A549 (cell line): ENCODE results near the gene APOA1. TPM values are rescaled to one million over a fixed set of nuclear protein-coding genes. Genes with fewer than 3 reads are reported as not detected.

Experiments used
- ATAC-seq, 2 experiments: fragments of 200-7000 bp in 1 of 2; fragments of >200 bp in 1 of 2; cut with Nextera tagmentation in 1 of 2; cut with Tn5 transposase in 1 of 2; 3 replicates each; pipeline versions ENCODE4 v1.8.0 to v1.9.1; 2018 to 2020; ENCODE audit warnings: mild to moderate bottlenecking in 1 of 2, moderate library complexity in 1 of 2
- CTCF ChIA-PET: fragments of 300-600 bp; sonication (Branson Sonifier 250); formaldehyde crosslinking; extraction: SDS; loops from one replicate; lab custom pipeline; 2021; ENCODE audit warnings: antibody characterized with exemption, inconsistent platforms; lab: Yijun Ruan, JAX
- POLR2A ChIA-PET: fragments of 350-600 bp; formaldehyde crosslinking; extraction: SDS; loops from one replicate; lab custom pipeline; 2021; ENCODE audit warnings: antibody characterized with exemption, inconsistent platforms; lab: Yijun Ruan, JAX
- DNase-seq, 2 experiments: peaks; one replicate each; pipeline versions ENCODE4 v3.0.0 to v3.0.0-alpha.2; 2011 to 2016; ENCODE audit warnings: low read depth in 1 of 2, low spot score in 1 of 2
- FAIRE-seq: peaks from 2 replicates; lab custom pipeline; 2011; peaks lifted over from hg19 to GRCh38; lab: Jason Lieb, UNC
- H3K27ac ChIP-seq, 2 experiments: fragments of >200 bp; sonication (Bioruptor Twin); formaldehyde crosslinking; 3 replicates each; pipeline ENCODE4 v1.5.1; 2016 to 2017
- H3K4me1 ChIP-seq: fragments of >200 bp; sonication (Bioruptor Twin); formaldehyde crosslinking; 3 replicates; pipeline ENCODE4 v1.6.1; 2016
- H3K4me2 ChIP-seq: fragments of >200 bp; sonication (Bioruptor Twin); formaldehyde crosslinking; 3 replicates; pipeline ENCODE4 v1.6.1; 2016
- H3K4me3 ChIP-seq: fragments of >200 bp; sonication (Bioruptor Twin); formaldehyde crosslinking; 3 replicates; pipeline ENCODE4 v1.5.1; 2016
- H3K9me3 ChIP-seq: fragments of >200 bp; sonication (Bioruptor Twin); formaldehyde crosslinking; 3 replicates; pipeline ENCODE4 v1.6.1; 2016
- BHLHE40 ChIP-seq: IDR thresholded peaks from 2 replicates; pipeline ENCODE4 v1.6.1; 2012; ENCODE audit warnings: low read depth, low read length, inconsistent platforms
- CHD2 ChIP-seq: fragments of 150-350 bp; IDR thresholded peaks from 2 replicates; pipeline ENCODE4 v1.6.1; 2014; ENCODE audit warnings: low read length; ENCODE audit not compliant: partially characterized antibody
- CTCF ChIP-seq: fragments of >200 bp; sonication (Bioruptor Twin); formaldehyde crosslinking; IDR thresholded peaks from 3 replicates; pipeline ENCODE4 v1.5.1; 2016
- EHF ChIP-seq: fragments of 250-450 bp; sonication (Bioruptor Pico); IDR thresholded peaks from 2 replicates; pipeline ENCODE4 v1.5.0; 2020; ENCODE audit warnings: mild to moderate bottlenecking
- ELK1 ChIP-seq: fragments of 150-350 bp; IDR thresholded peaks from 2 replicates; pipeline ENCODE4 v1.6.1; 2014; ENCODE audit warnings: low read depth, mild to moderate bottlenecking, low read length
- EP300 ChIP-seq, 2 experiments: fragments of >200 bp; sonication (Bioruptor Twin); formaldehyde crosslinking; IDR thresholded peaks; 2 replicates in 1 of 2; 3 replicates in 1 of 2; pipeline ENCODE4 v1.6.1; 2016 to 2017
- FOXS1 ChIP-seq: fragments of 250-450 bp; sonication (Bioruptor Pico); IDR thresholded peaks from 2 replicates; pipeline ENCODE4 v1.5.0; 2020; ENCODE audit warnings: mild to moderate bottlenecking, moderate library complexity
- HDAC2 ChIP-seq: fragments of 200-600 bp; sonication (generic); IDR thresholded peaks from 2 replicates; pipeline ENCODE4 v1.6.1; 2016
- HEYL ChIP-seq: fragments of 250-450 bp; sonication (Bioruptor Pico); IDR thresholded peaks from 2 replicates; pipeline ENCODE4 v1.8.0; 2021; ENCODE audit warnings: mild to moderate bottlenecking, moderate library complexity
- HOXB5 ChIP-seq: fragments of 250-450 bp; sonication (Bioruptor Pico); IDR thresholded peaks from 2 replicates; pipeline ENCODE4 v1.5.0; 2020; ENCODE audit warnings: mild to moderate bottlenecking, moderate library complexity
- JUN ChIP-seq, 2 experiments: fragments of >200 bp; sonication (Bioruptor Twin); formaldehyde crosslinking; IDR thresholded peaks; 2 replicates in 1 of 2; 3 replicates in 1 of 2; pipeline ENCODE4 v1.6.1; 2016 to 2017
- KDM5A ChIP-seq: fragments of 200-600 bp; sonication (generic); IDR thresholded peaks from 2 replicates; pipeline ENCODE4 v1.6.1; 2016; ENCODE audit warnings: antibody characterized with exemption, mild to moderate bottlenecking
- MAZ ChIP-seq: fragments of 150-350 bp; IDR thresholded peaks from 2 replicates; pipeline ENCODE4 v1.6.1; 2014; ENCODE audit warnings: antibody characterized with exemption, low read depth, low read length, borderline replicate concordance
- NFE2L2 ChIP-seq: fragments of 150-350 bp; conservative IDR thresholded peaks from 2 replicates; pipeline ENCODE4 v1.6.1; 2014; ENCODE audit warnings: low read length
- PBX3 ChIP-seq: IDR thresholded peaks from 2 replicates; pipeline ENCODE4 v1.6.1; 2012
- RFX5 ChIP-seq: fragments of 450-650 bp; IDR thresholded peaks from 2 replicates; pipeline ENCODE4 v1.7.1; 2014; ENCODE audit warnings: antibody characterized with exemption, mild to moderate bottlenecking, moderate library complexity
- RNF2 ChIP-seq: fragments of 200-600 bp; sonication (generic); IDR thresholded peaks from 2 replicates; pipeline ENCODE4 v1.6.1; 2016; ENCODE audit warnings: low read depth, mild to moderate bottlenecking, antibody characterized with exemption, moderate library complexity, borderline replicate concordance
- SMC3 ChIP-seq: fragments of >200 bp; sonication (Bioruptor Twin); formaldehyde crosslinking; IDR thresholded peaks from 3 replicates; pipeline ENCODE4 v1.6.1; 2018; ENCODE audit warnings: inconsistent platforms
- TFCP2L1 ChIP-seq: fragments of 250-450 bp; sonication (Bioruptor Pico); IDR thresholded peaks from 2 replicates; pipeline ENCODE4 v1.5.0; 2021; ENCODE audit warnings: mild to moderate bottlenecking
- ZC3H11A ChIP-seq: fragments of 450-650 bp; IDR thresholded peaks from 2 replicates; pipeline ENCODE4 v1.6.1; 2014; ENCODE audit warnings: antibody characterized with exemption, mild to moderate bottlenecking
- ZFP36 ChIP-seq: fragments of 450-650 bp; IDR thresholded peaks from 2 replicates; pipeline ENCODE4 v1.6.1; 2014; ENCODE audit warnings: borderline replicate concordance; ENCODE audit not compliant: partially characterized antibody
- ZNF302 ChIP-seq: fragments of 250-450 bp; sonication (Bioruptor Pico); IDR thresholded peaks from 2 replicates; pipeline ENCODE4 v1.9.0; 2021; ENCODE audit warnings: inconsistent platforms, mild to moderate bottlenecking, moderate library complexity
- WGBS: methylation state at CpG from one replicate; pipeline ENCODE4 v1.1.6; 2017; ENCODE audit errors: missing lambda C conversion rate; 5-methylcytosine and 5-hydroxymethylcytosine counted together
- polyA plus RNA-seq, 4 experiments: library from polyadenylated mRNA; depleted of rRNA in 3 of 4; stranded (reverse); fragments of >200 nt; fragmentation: RNase III in 1 of 4; extraction: RNeasy Plus Mini Kit Qiagen cat#74134 plus additional on column Dnase treatment in 1 of 4; gene quantifications; 2 replicates in 3 of 4; 3 replicates in 1 of 4; pipeline ENCODE4 v1.2.3, GENCODE V29; 2011 to 2017
- TF ChIP-seq, protein P1 (sequence below): fragments of 450-650 bp; IDR thresholded peaks from 2 replicates; pipeline ENCODE4 v1.6.1; 2014; ENCODE audit warnings: antibody characterized with exemption
- TF ChIP-seq, protein P2 (sequence below): fragments of 250-450 bp; sonication (Bioruptor Pico); IDR thresholded peaks from 2 replicates; pipeline ENCODE4 v1.5.0; 2021; ENCODE audit warnings: mild to moderate bottlenecking, moderate library complexity, borderline replicate concordance

Gene APOA1
- polyA plus RNA-seq, 2 of the 4 experiments (the other 2 are of a cell fraction), result 0.23 TPM; not detected in 1

DNA sequence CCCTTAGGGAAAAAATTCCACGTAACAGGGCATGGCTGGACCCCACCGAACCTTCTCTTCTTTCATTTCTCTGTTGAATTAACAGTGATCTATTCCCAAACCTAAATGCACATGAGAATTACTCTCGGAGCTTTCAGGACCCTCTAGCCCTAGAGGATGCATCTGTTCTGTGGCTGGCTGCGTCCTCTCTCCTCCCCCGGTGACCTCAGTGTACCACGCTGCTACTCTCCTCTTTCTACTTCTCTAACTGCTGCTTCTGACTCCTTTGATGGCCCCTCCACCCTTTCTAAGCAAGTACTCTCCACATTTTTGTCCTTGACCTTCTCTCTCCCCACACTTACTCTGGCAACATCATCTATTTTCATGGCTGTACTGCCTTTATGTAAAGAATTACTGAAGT is 12.1 kb upstream of the APOA1 start:
- ChIA-PET CTCF (interaction anchor here (0.7 kb wide), 1 partner anchor 30 kb away, joined by 3 read pairs; no protein-coding TSS in a partner anchor), POLR2A (no interaction called here)
- DNase-seq, result no peak
- Histone ChIP-seq H3K4me1 (0 out of 3 replicates have a peak, but pooled peaks cover 5% of the 10 kb centered on the region), H3K4me2 (no peak overlapping the region), H3K9me3 (no peaks in the 10 kb centered on the region), H3K4me3 (no peak overlapping the region), H3K27ac (no peak overlapping the region)
- ATAC-seq, result no peak
- WGBS, result 95% methylated on average over 6 of the region's 6 CpGs
- TF ChIP-seq EHF (CRISPR knock-in tag) (no peak), RNF2 (no peak), MAZ (no peak), EP300 (IDR thresholded peaks at IDR 0.05) (no peak), FOXS1 (no peak)
- TF ChIP-seq, protein P1, sequence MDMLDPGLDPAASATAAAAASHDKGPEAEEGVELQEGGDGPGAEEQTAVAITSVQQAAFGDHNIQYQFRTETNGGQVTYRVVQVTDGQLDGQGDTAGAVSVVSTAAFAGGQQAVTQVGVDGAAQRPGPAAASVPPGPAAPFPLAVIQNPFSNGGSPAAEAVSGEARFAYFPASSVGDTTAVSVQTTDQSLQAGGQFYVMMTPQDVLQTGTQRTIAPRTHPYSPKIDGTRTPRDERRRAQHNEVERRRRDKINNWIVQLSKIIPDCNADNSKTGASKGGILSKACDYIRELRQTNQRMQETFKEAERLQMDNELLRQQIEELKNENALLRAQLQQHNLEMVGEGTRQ, result no peak
- FAIRE-seq, result no peak

DNA sequence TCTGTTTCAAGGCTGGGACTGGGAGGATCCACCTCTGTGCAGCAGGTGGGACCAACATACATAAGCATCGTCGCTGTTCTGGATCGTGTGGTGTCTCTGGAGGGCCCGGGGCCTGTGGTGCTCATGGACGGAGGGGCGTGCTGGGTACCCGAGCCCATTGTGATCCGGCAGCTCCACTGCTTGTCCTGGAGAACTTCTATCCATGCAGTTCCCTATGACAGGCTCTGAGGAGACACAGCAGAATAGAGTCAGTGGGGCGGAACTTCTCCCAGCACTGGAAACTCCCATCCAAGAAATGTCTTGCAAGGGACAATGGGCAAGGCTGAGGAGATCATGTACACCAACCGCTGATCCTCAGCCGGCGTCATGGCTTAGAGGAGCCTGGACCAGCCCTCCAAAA is 11.6 kb upstream of the APOA1 start:
- TF ChIP-seq PBX3 (no peak), KDM5A (no peak), JUN (IDR thresholded peaks at IDR 0.05) (no peak)
- no peak overlapping the region for H3K4me3 ChIP-seq
- no peaks in the 10 kb centered on the region for H3K9me3 ChIP-seq
- CTCF ChIA-PET, result interaction anchor here (1.0 kb wide), 1 partner anchor 13 kb away, joined by 4 read pairs; no protein-coding TSS in a partner anchor
- H3K27ac ChIP-seq, result no peak overlapping the region
- 89% methylated on average over 5 of the region's 12 CpGs for WGBS
- no peak overlapping the region for H3K4me2 ChIP-seq
- POLR2A ChIA-PET, result no interaction called here
- no peak for FAIRE-seq
- 0 out of 3 replicates have a peak, but pooled peaks cover 5% of the 10 kb centered on the region for H3K4me1 ChIP-seq
- ATAC-seq, result no peak
- no peak for DNase-seq

DNA sequence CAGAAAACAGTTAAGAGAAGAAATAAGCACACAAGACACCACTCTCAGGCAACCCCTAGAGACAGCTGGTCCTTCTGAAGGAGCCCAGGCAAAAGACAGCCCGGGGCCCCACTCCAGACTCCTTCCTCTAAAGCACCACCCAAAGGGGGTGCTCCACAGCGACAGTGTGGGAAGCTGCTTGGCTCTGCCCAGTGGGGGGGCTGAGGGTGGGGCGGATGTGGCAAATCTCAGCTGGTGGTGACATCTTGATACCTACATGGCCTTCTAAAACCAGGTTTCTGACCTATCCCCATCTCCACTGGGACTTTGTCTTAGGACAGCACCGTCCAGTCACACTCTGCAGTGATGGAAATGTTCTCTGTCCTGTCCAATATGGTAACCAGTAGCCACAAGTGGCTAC is 10.2 kb upstream of the APOA1 start:
- no peaks in the 10 kb centered on the region for H3K9me3 ChIP-seq
- FAIRE-seq, result no peak
- ChIA-PET POLR2A (no interaction called here), CTCF (interaction anchor here (1.2 to 1.9 kb wide), 4 partner anchors 11 to 258 kb away, joined by 3 to 7 read pairs (median 6); partner anchors contain the start of gene APOA1)
- ATAC-seq, result no peak
- H3K4me1 ChIP-seq, result no peaks in the 10 kb centered on the region
- no peak for DNase-seq
- TF ChIP-seq CHD2, result no peak
- TF ChIP-seq ELK1, result no peak
- no peak for TF ChIP-seq CTCF
- TF ChIP-seq BHLHE40, result no peak
- no peak for TF ChIP-seq ZFP36
- TF ChIP-seq HDAC2, result no peak
- no peak for TF ChIP-seq MAZ
- 100% methylated on average over 2 of the region's 4 CpGs for WGBS
- no peak overlapping the region for H3K27ac ChIP-seq
- H3K4me3 ChIP-seq, result no peak overlapping the region
- H3K4me2 ChIP-seq, result no peak overlapping the region

DNA sequence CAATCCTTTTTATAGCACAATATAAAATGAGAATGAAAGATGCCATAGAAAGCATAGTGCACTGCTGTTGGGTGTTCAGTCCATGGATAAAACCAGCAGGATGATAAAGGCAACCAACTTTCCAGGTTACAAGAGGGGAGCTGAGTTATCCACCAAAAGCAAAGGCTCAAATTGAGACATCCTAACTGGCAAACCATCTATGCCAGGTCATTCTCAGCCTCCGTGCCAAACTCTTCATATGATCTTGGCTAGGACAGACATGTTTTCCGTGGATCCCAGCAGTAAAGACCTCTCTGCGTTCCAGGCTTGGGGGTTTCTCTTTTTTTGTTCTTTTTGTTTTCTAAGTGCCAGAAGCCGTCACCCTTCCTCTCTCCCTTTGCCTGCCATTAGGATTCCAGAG is 7.3 kb upstream of the APOA1 start:
- CTCF ChIA-PET, result interaction anchor here (1.5 kb wide), 1 partner anchor 8 kb away, joined by 6 read pairs; no protein-coding TSS in a partner anchor
- Histone ChIP-seq H3K4me1 (no peaks in the 10 kb centered on the region), H3K9me3 (no peaks in the 10 kb centered on the region), H3K27ac (no peak overlapping the region), H3K4me2 (no peak overlapping the region), H3K4me3 (no peak overlapping the region)
- TF ChIP-seq NFE2L2 (no peak), HEYL (CRISPR knock-in tag) (no peak), TFCP2L1 (no peak), HOXB5 (CRISPR knock-in tag) (no peak), ZC3H11A (no peak), SMC3 (no peak), PBX3 (no peak), JUN (IDR thresholded peaks at IDR 0.05) (no peak), ZNF302 (CRISPR knock-in tag) (no peak), RFX5 (no peak)
- TF ChIP-seq, protein P2, sequence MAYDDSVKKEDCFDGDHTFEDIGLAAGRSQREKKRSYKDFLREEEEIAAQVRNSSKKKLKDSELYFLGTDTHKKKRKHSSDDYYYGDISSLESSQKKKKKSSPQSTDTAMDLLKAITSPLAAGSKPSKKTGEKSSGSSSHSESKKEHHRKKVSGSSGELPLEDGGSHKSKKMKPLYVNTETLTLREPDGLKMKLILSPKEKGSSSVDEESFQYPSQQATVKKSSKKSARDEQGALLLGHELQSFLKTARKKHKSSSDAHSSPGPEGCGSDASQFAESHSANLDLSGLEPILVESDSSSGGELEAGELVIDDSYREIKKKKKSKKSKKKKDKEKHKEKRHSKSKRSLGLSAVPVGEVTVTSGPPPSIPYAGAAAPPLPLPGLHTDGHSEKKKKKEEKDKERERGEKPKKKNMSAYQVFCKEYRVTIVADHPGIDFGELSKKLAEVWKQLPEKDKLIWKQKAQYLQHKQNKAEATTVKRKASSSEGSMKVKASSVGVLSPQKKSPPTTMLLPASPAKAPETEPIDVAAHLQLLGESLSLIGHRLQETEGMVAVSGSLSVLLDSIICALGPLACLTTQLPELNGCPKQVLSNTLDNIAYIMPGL (CRISPR knock-in tag), result no peak
- no peak for ATAC-seq
- FAIRE-seq, result no peak
- WGBS, result 97% methylated on average over 4 of the region's 4 CpGs
- DNase-seq, result no peak
- POLR2A ChIA-PET, result no interaction called here
